H9 (cell line): Measurements from ENCODE around the gene STAG2. TPM values are rescaled to one million over a fixed set of nuclear protein-coding genes. Genes with fewer than 3 reads are reported as not detected.

Source experiments
- DNase-seq: peaks from one replicate; pipeline ENCODE4 v3.0.0-alpha.2; 2017
- H2AFZ ChIP-seq: one replicate; pipeline ENCODE4 v1.6.1; 2013; ENCODE audit warnings: mild to moderate bottlenecking, low read length, control low read depth, moderate library complexity
- H2AK5ac ChIP-seq: 2 replicates; pipeline ENCODE4 v1.6.1; 2013; ENCODE audit warnings: low read length, control low read depth, mixed read lengths; ENCODE audit not compliant: insufficient read length
- H2BK120ac ChIP-seq: one replicate; pipeline ENCODE4 v1.6.1; 2013; ENCODE audit warnings: low read depth, mild to moderate bottlenecking, low read length, control low read depth, inconsistent platforms; ENCODE audit not compliant: poor library complexity, severe bottlenecking
- H2BK12ac ChIP-seq: 2 replicates; pipeline ENCODE4 v1.6.1; 2013; ENCODE audit warnings: low read length, control low read depth, mixed read lengths, low read depth; ENCODE audit not compliant: insufficient read length
- H2BK15ac ChIP-seq: 2 replicates; pipeline ENCODE4 v1.6.1; 2013; ENCODE audit warnings: low read depth, low read length, control low read depth
- H2BK20ac ChIP-seq: one replicate; pipeline ENCODE4 v1.6.1; 2013; ENCODE audit warnings: low read depth, mild to moderate bottlenecking, low read length, control low read depth, inconsistent platforms; ENCODE audit not compliant: poor library complexity, severe bottlenecking
- H2BK5ac ChIP-seq: 2 replicates; pipeline ENCODE4 v1.6.1; 2013; ENCODE audit warnings: low read length, control low read depth, mixed read lengths; ENCODE audit not compliant: insufficient read length
- H3K14ac ChIP-seq: 2 replicates; pipeline ENCODE4 v1.6.1; 2013; ENCODE audit warnings: low read length, control low read depth; ENCODE audit not compliant: insufficient read depth
- H3K18ac ChIP-seq: 2 replicates; pipeline ENCODE4 v1.6.1; 2013; ENCODE audit warnings: low read depth, mild to moderate bottlenecking, mixed read lengths, low read length, control low read depth; ENCODE audit not compliant: insufficient read length
- H3K23ac ChIP-seq: 2 replicates; pipeline ENCODE4 v1.6.1; 2013; ENCODE audit warnings: low read length, control low read depth, mixed read lengths, low read depth; ENCODE audit not compliant: insufficient read length
- H3K23me2 ChIP-seq: 2 replicates; pipeline ENCODE4 v1.6.1; 2013; ENCODE audit warnings: low read depth, mild to moderate bottlenecking, mixed read lengths, low read length, control low read depth; ENCODE audit not compliant: insufficient read length, poor library complexity, severe bottlenecking
- H3K27ac ChIP-seq: 2 replicates; pipeline ENCODE4 v1.5.1; 2013; ENCODE audit warnings: low read length, control low read depth, mixed read lengths, low read depth; ENCODE audit not compliant: insufficient read length
- H3K27me3 ChIP-seq: 2 replicates; pipeline ENCODE4 v1.6.1; 2013; ENCODE audit warnings: low read length, control low read depth, inconsistent platforms; ENCODE audit not compliant: insufficient read depth
- H3K4ac ChIP-seq: 2 replicates; pipeline ENCODE4 v1.6.1; 2013; ENCODE audit warnings: low read depth, mild to moderate bottlenecking, control low read depth, inconsistent platforms, low read length, moderate library complexity
- H3K4me1 ChIP-seq: 2 replicates; pipeline ENCODE4 v1.6.1; 2013; ENCODE audit warnings: low read length, control low read depth, inconsistent platforms; ENCODE audit not compliant: insufficient read depth
- H3K4me2 ChIP-seq: 2 replicates; pipeline ENCODE4 v1.6.1; 2013; ENCODE audit warnings: low read length, control low read depth, mixed read lengths; ENCODE audit not compliant: insufficient read length, insufficient read depth
- H3K56ac ChIP-seq: 2 replicates; pipeline ENCODE4 v1.6.1; 2013; ENCODE audit warnings: low read depth, mild to moderate bottlenecking, mixed read lengths, low read length, control low read depth; ENCODE audit not compliant: insufficient read length
- H3K79me1 ChIP-seq: 2 replicates; pipeline ENCODE4 v1.6.1; 2013; ENCODE audit warnings: low read depth, mild to moderate bottlenecking, moderate library complexity, low read length, control low read depth, inconsistent platforms; ENCODE audit not compliant: insufficient read depth, poor library complexity, severe bottlenecking
- H3K79me2 ChIP-seq: 2 replicates; pipeline ENCODE4 v1.6.1; 2013; ENCODE audit warnings: low read length, control low read depth, inconsistent platforms; ENCODE audit not compliant: insufficient read depth
- H3K9ac ChIP-seq: 2 replicates; pipeline ENCODE4 v1.6.1; 2013; ENCODE audit warnings: low read length, control low read depth, mixed read lengths; ENCODE audit not compliant: insufficient read length; ENCODE audit errors: extremely low read depth
- H3K9me3 ChIP-seq: one replicate; pipeline ENCODE4 v1.6.1; 2013; ENCODE audit warnings: low read depth, low read length, inconsistent platforms; ENCODE audit not compliant: control insufficient read depth
- H3T11ph ChIP-seq: one replicate; pipeline ENCODE4 v1.6.1; 2013; ENCODE audit warnings: mild to moderate bottlenecking, low read length, control low read depth, inconsistent platforms
- H4K20me1 ChIP-seq: one replicate; pipeline ENCODE4 v1.6.1; 2013; ENCODE audit not compliant: control insufficient read depth, insufficient read length, insufficient read depth
- H4K5ac ChIP-seq: 2 replicates; pipeline ENCODE4 v1.6.1; 2013; ENCODE audit warnings: low read depth, mild to moderate bottlenecking, mixed read lengths, low read length, control low read depth; ENCODE audit not compliant: insufficient read length
- H4K8ac ChIP-seq: replicated peaks from 2 replicates; pipeline ENCODE4 v1.6.1; 2013; ENCODE audit warnings: low read length, control low read depth, mixed read lengths, low read depth; ENCODE audit not compliant: insufficient read length
- H4K91ac ChIP-seq: 2 replicates; pipeline ENCODE4 v1.6.1; 2013; ENCODE audit warnings: low read depth, mild to moderate bottlenecking, moderate library complexity, mixed read lengths, low read length, control low read depth; ENCODE audit not compliant: insufficient read length
- H3K27ac Mint-ChIP-seq, 3 experiments: 2 replicates in 2 of 3; 3 replicates in 1 of 3; pipeline ENCODE4 v1.8.0; 2020 to 2021; ENCODE audit warnings: mixed read lengths in 3 of 3, mild to moderate bottlenecking in 1 of 3, moderate library complexity in 1 of 3
- H3K27me3 Mint-ChIP-seq: 2 replicates; pipeline ENCODE4 v1.8.0; 2021; ENCODE audit warnings: low read depth, mild to moderate bottlenecking, moderate library complexity, mixed read lengths
- H3K36me3 Mint-ChIP-seq, 3 experiments: 2 replicates in 2 of 3; 3 replicates in 1 of 3; pipeline ENCODE4 v1.8.0; 2020 to 2021; ENCODE audit warnings: low read depth in 3 of 3, mixed read lengths in 3 of 3; ENCODE audit not compliant: insufficient read depth in 1 of 3
- H3K4me1 Mint-ChIP-seq, 2 experiments: 2 replicates each; pipeline ENCODE4 v1.8.0; 2020; ENCODE audit warnings: mixed read lengths in 2 of 2
- H3K4me3 Mint-ChIP-seq, 2 experiments: 2 replicates in 1 of 2; 3 replicates in 1 of 2; pipeline ENCODE4 v1.8.0; 2020 to 2021; ENCODE audit warnings: mild to moderate bottlenecking in 2 of 2, mixed read lengths in 2 of 2, moderate library complexity in 1 of 2
- H3K9me3 Mint-ChIP-seq, 2 experiments: 2 replicates in 1 of 2; 3 replicates in 1 of 2; pipeline ENCODE4 v1.8.0; 2020; ENCODE audit warnings: mild to moderate bottlenecking in 2 of 2, mixed read lengths in 2 of 2, moderate library complexity in 1 of 2
- CTCF ChIP-seq: fragments of 200-600 bp; sonication (generic); conservative IDR thresholded peaks from 3 replicates; pipeline ENCODE4 v1.8.0; 2021; ENCODE audit warnings: antibody characterized with exemption, mild to moderate bottlenecking
- WGBS: extraction: QIAGEN DNeasy Blood & Tissue Kit; methylation state at CpG from one replicate; pipeline ENCODE4 v1.1.7; 2013; ENCODE audit warnings: missing lambda C conversion rate, low lambda C conversion rate, mixed read lengths; ENCODE audit not compliant: insufficient read length; ENCODE audit errors: extremely low coverage; 5-methylcytosine and 5-hydroxymethylcytosine counted together
- total RNA-seq: library from RNA; stranded (reverse); gene quantifications from 2 replicates; pipeline ENCODE4 v1.2.1, GENCODE V29; 2021

Gene STAG2
- total RNA-seq, 1 experiment from 2014 or later = 81.6 TPM

- Mint-ChIP-seq H3K4me1 (peaks cover 4 to 21% of the 10 kb centered on the region in 2 experiments; a peak in 3 of 4 replicates), H3K27me3 (no peaks in the 10 kb centered on the region), H3K9me3 (peaks cover 2 to 35% of the 10 kb centered on the region in 2 experiments; a peak in 3 of 5 replicates), H3K36me3 (peaks cover 0 to 2% (median 0%) of the 10 kb centered on the region in 3 experiments; a peak in 4 of 7 replicates), H3K27ac (no peak overlapping the region), H3K4me3 (no peak overlapping the region)
- H3K27me3 ChIP-seq = no peaks in the 10 kb centered on the region
- no peaks in the 10 kb centered on the region for H4K20me1 ChIP-seq
- no peak overlapping the region for H2BK5ac ChIP-seq
- no peak overlapping the region for H2BK120ac ChIP-seq
- no peak overlapping the region for H3K18ac ChIP-seq
- H3K14ac ChIP-seq = no peak overlapping the region
- no peak overlapping the region for H3K23ac ChIP-seq
- peaks cover 10% of the 10 kb centered on the region; the same call in 1 of the 2 replicates for H3K79me2 ChIP-seq
- H4K5ac ChIP-seq = no peak overlapping the region
- no peak for DNase-seq
- no peak overlapping the region for H3K4ac ChIP-seq
- no peak overlapping the region for H3K9ac ChIP-seq
- H4K8ac ChIP-seq = no peak overlapping the region
- peaks cover 5% of the 10 kb centered on the region for H3K9me3 ChIP-seq
- WGBS = no CpG with 5 or more reads among the region's 3 CpGs
- H3T11ph ChIP-seq = no peak overlapping the region
- no peak overlapping the region for H2AK5ac ChIP-seq
- no peak overlapping the region for H2BK12ac ChIP-seq
- H3K23me2 ChIP-seq = no peaks in the 10 kb centered on the region
- H2BK20ac ChIP-seq = no peak overlapping the region
- no peak for TF ChIP-seq CTCF
- H4K91ac ChIP-seq = no peak overlapping the region
- no peak overlapping the region for H3K56ac ChIP-seq
- no peak overlapping the region for H2BK15ac ChIP-seq
- no peaks in the 10 kb centered on the region; the same call in 1 of the 2 replicates for H3K4me1 ChIP-seq
- no peak overlapping the region for H3K4me2 ChIP-seq
- H3K79me1 ChIP-seq = no peaks in the 10 kb centered on the region
- H2AFZ ChIP-seq = no peak overlapping the region
- H3K27ac ChIP-seq = no peak overlapping the region
Observed at GRCh38 chrX:123990602-123991001, 29.1 kb downstream of the STAG2 start.
